CD4-positive, alpha-beta T cell (primary cell): Measurements from ENCODE around the gene POLL. TPM values are rescaled to one million over a fixed set of nuclear protein-coding genes. Genes with fewer than 3 reads are reported as not detected.

Source experiments
- ATAC-seq: fragments of 200-7000 bp; cut with Tn5 transposase; one replicate; pipeline ENCODE4 v1.10.0; 2022; ENCODE audit warnings: mild to moderate bottlenecking; ENCODE audit not compliant: poor library complexity
- CTCF ChIA-PET: fragments of 350-600 bp; sonication (Branson Sonifier 250); formaldehyde crosslinking; loops from one replicate; lab custom pipeline; 2021; ENCODE audit warnings: antibody characterized with exemption, inconsistent platforms; lab: Charles Lee
- POLR2A ChIA-PET: fragments of 350-600 bp; sonication (Branson Sonifier 250); formaldehyde crosslinking; loops from one replicate; lab custom pipeline; 2021; ENCODE audit warnings: antibody characterized with exemption, inconsistent platforms; lab: Charles Lee
- DNase-seq, 14 experiments: peaks; one replicate each; pipeline ENCODE4 v3.0.0-alpha.2; 2013 to 2020; ENCODE audit warnings: mixed read lengths in 2 of 14
- H3K27ac ChIP-seq, 2 donors: one replicate each; pipeline versions ENCODE4 v1.5.1 to v1.7.0; 2013; ENCODE audit warnings: low read length in 2 of 2, low read depth in 1 of 2, mild to moderate bottlenecking in 1 of 2
- H3K27me3 ChIP-seq, 2 experiments: 1 replicate in 1 of 2; 2 replicates in 1 of 2; pipeline versions ENCODE4 v1.6.1 to v1.7.0; 2013; ENCODE audit warnings: low read length in 2 of 2, control low read depth in 1 of 2, mild to moderate bottlenecking in 1 of 2, moderate library complexity in 1 of 2; ENCODE audit not compliant: insufficient read depth in 2 of 2, control insufficient read depth in 1 of 2
- H3K36me3 ChIP-seq: one replicate; pipeline ENCODE4 v1.6.1; 2013; ENCODE audit warnings: low read length, control low read depth; ENCODE audit not compliant: insufficient read depth
- H3K4me1 ChIP-seq: one replicate; pipeline ENCODE4 v1.6.1; 2013; ENCODE audit warnings: low read length, control low read depth; ENCODE audit not compliant: insufficient read depth
- H3K4me3 ChIP-seq: one replicate; pipeline ENCODE4 v1.5.1; 2013; ENCODE audit warnings: mild to moderate bottlenecking, low read length, moderate library complexity
- H3K9me3 ChIP-seq, 2 experiments: 1 replicate in 1 of 2; 2 replicates in 1 of 2; pipeline versions ENCODE4 v1.6.1 to v1.7.0; 2013; ENCODE audit warnings: low read length in 2 of 2, mild to moderate bottlenecking in 2 of 2, control low read depth in 1 of 2, moderate library complexity in 1 of 2; ENCODE audit not compliant: control insufficient read depth in 1 of 2, insufficient read depth in 1 of 2
- H3K27ac Mint-ChIP-seq: one replicate; pipeline ENCODE4 v1.8.0; 2020; ENCODE audit warnings: mixed read lengths
- H3K27me3 Mint-ChIP-seq: one replicate; pipeline ENCODE4 v1.8.0; 2021; ENCODE audit warnings: mixed read lengths
- H3K36me3 Mint-ChIP-seq: one replicate; pipeline ENCODE4 v1.8.0; 2021; ENCODE audit warnings: low read depth, mixed read lengths
- H3K4me1 Mint-ChIP-seq: one replicate; pipeline ENCODE4 v1.8.0; 2021; ENCODE audit warnings: low read depth, mixed read lengths
- H3K4me3 Mint-ChIP-seq: one replicate; pipeline ENCODE4 v1.8.0; 2020; ENCODE audit warnings: mild to moderate bottlenecking, mixed read lengths
- H3K9me3 Mint-ChIP-seq: one replicate; pipeline ENCODE4 v1.8.0; 2020; ENCODE audit warnings: mixed read lengths
- intact Hi-C, 2 experiments: fragments of 100-400 bp; cut with DNase I in 1 of 2; cut with micrococcal nuclease in 1 of 2; formaldehyde crosslinking; loops; one replicate each; pipeline versions ENCODE4 v1.15.1 to v1.9.0; 2023 to 2025; cut with DNase I, micrococcal nuclease
- total RNA-seq, 174 experiments: library from RNA in 2 of 174; stranded (reverse) in 2 of 174; gene quantifications; one replicate each; pipeline ENCODE4 v1.2.3 and lab custom pipeline; 2021 to 2026
- TF ChIP-seq, protein P1 (sequence below): fragments of 200-600 bp; IDR thresholded peaks from one replicate; pipeline ENCODE4 v1.8.0; 2022; ENCODE audit warnings: antibody characterized with exemption, mild to moderate bottlenecking

POLL gene
- total RNA-seq, 2 experiments from 2014 or later, result 23.3 to 24.3 TPM

DNA sequence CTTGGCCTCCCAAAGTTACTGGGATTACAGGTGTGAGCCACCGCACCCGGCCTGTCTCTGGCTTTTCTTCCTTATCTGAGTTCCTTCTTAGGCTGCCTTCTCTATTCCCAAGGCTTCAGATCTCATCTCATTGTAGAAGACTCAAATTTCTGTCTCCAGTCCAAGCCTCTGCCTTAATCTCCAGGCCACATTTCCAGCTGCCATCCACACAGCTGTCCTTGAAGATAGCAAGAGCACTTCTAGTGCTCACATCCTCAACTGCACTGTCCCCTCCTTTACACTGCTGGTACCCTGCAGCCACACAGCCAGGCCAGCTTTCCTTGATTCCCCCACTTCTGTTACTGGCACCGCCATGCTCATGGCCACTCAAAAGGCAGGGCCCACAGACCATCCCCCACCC, 35.6 kb downstream of the POLL start:
- Mint-ChIP-seq H3K36me3 (peaks cover 60% of the 10 kb centered on the region), H3K27ac (no peak overlapping the region), H3K4me1 (peaks cover 2% of the 10 kb centered on the region), H3K9me3 (no peaks in the 10 kb centered on the region), H3K27me3 (no peaks in the 10 kb centered on the region), H3K4me3 (no peak overlapping the region)
- intact Hi-C loops, result no loop called here
- no peaks in the 10 kb centered on the region for H3K27me3 ChIP-seq
- H3K36me3 ChIP-seq, result peaks cover 19% of the 10 kb centered on the region
- TF ChIP-seq, protein P1, sequence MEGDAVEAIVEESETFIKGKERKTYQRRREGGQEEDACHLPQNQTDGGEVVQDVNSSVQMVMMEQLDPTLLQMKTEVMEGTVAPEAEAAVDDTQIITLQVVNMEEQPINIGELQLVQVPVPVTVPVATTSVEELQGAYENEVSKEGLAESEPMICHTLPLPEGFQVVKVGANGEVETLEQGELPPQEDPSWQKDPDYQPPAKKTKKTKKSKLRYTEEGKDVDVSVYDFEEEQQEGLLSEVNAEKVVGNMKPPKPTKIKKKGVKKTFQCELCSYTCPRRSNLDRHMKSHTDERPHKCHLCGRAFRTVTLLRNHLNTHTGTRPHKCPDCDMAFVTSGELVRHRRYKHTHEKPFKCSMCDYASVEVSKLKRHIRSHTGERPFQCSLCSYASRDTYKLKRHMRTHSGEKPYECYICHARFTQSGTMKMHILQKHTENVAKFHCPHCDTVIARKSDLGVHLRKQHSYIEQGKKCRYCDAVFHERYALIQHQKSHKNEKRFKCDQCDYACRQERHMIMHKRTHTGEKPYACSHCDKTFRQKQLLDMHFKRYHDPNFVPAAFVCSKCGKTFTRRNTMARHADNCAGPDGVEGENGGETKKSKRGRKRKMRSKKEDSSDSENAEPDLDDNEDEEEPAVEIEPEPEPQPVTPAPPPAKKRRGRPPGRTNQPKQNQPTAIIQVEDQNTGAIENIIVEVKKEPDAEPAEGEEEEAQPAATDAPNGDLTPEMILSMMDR, result no peak
- H3K4me3 ChIP-seq, result no peak overlapping the region
- H3K9me3 ChIP-seq, result no peaks in the 10 kb centered on the region
- ATAC-seq (no peak), DNase-seq (no peak)
- CTCF ChIA-PET, result interaction anchor here (0.7 kb wide), 1 partner anchor 16 kb away, joined by 3 read pairs; no protein-coding TSS in a partner anchor
- H3K4me1 ChIP-seq, result peaks cover 1% of the 10 kb centered on the region
- POLR2A ChIA-PET, result no interaction called here
- H3K27ac ChIP-seq, result no peak overlapping the region

DNA sequence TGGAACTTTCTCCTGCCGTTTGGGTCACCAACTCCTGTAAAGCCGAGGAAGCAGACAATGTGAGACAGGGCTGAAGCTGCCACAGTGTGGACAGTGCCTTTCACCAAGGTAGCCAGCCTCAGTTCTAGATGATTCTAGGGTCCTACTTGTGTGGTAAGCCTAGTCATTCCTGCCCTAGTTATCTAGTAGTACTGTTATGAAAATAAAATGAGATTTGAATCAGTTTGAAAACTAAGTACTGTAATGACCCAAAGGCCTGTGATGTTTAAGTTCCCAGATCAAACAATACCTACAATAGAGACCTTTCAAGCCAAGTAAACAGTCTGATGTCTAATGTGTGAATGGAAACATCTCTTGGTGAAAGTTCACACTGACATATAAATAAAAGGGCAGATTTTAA, 37.1 kb downstream of the POLL start:
- DNase-seq (no peak), ATAC-seq (no peak)
- no peak overlapping the region for H3K27ac ChIP-seq
- no peaks in the 10 kb centered on the region for H3K4me1 ChIP-seq
- Mint-ChIP-seq H3K4me1 (no peaks in the 10 kb centered on the region), H3K27ac (no peak overlapping the region), H3K36me3 (peaks cover 67% of the 10 kb centered on the region), H3K27me3 (no peaks in the 10 kb centered on the region), H3K4me3 (no peak overlapping the region), H3K9me3 (no peaks in the 10 kb centered on the region)
- ChIA-PET POLR2A (no interaction called here), CTCF (no interaction called here)
- intact Hi-C loops, result no loop called here
- H3K27me3 ChIP-seq, result no peaks in the 10 kb centered on the region
- no peaks in the 10 kb centered on the region for H3K9me3 ChIP-seq
- peaks cover 19% of the 10 kb centered on the region for H3K36me3 ChIP-seq
- no peak overlapping the region for H3K4me3 ChIP-seq
- TF ChIP-seq, protein P1, result no peak

DNA sequence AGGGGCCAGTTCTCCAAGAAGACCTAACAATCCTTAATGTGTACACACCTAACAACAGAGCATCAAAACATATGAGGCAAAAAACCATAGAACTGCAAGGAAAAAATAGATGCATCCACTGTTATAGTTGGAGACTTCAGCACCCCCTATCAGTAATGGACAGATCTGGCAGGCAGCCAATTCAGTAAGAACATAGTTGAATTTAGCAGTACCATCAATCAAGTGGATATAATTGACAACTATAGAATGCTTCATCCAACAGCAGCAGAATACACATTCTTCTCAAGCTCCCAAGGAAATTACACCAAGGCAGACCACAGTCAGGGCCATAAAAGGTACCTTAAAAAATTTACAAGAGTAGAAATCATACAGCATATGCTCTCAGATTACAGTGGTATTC, 42.2 kb downstream of the POLL start:
- Histone ChIP-seq H3K36me3 (peaks cover 3% of the 10 kb centered on the region), H3K27ac (no peak overlapping the region), H3K4me1 (no peaks in the 10 kb centered on the region), H3K9me3 (no peaks in the 10 kb centered on the region), H3K27me3 (no peaks in the 10 kb centered on the region), H3K4me3 (no peak overlapping the region)
- DNase-seq (no peak), ATAC-seq (no peak)
- no peak overlapping the region for H3K27ac Mint-ChIP-seq
- H3K36me3 Mint-ChIP-seq, result peaks cover 57% of the 10 kb centered on the region
- POLR2A ChIA-PET, result no interaction called here
- H3K4me1 Mint-ChIP-seq, result no peaks in the 10 kb centered on the region
- H3K4me3 Mint-ChIP-seq, result no peak overlapping the region
- CTCF ChIA-PET, result no interaction called here
- intact Hi-C loops, result no loop called here
- no peaks in the 10 kb centered on the region for H3K27me3 Mint-ChIP-seq
- H3K9me3 Mint-ChIP-seq, result no peaks in the 10 kb centered on the region
- TF ChIP-seq, protein P1, result no peak
